Left lobe of liver (tissue), 2 donors: Measurements from ENCODE around the gene SPG7. TPM values are rescaled to one million over a fixed set of nuclear protein-coding genes. Genes with fewer than 3 reads are reported as not detected.
"Not testable (repeated sequence)": the region's sequence is repeated elsewhere in the genome, so short reads cannot be mapped to it uniquely, and the experiment has no call there.

Experiments used
- ATAC-seq: fragments of 200-7000 bp; cut with Tn5 transposase; one replicate; pipeline ENCODE4 v1.9.1; 2020; ENCODE audit warnings: mild to moderate bottlenecking, moderate library complexity
- DNase-seq: peaks from one replicate; pipeline ENCODE4 v3.0.0-alpha.2; 2020; ENCODE audit warnings: low spot score
- total RNA-seq: library from RNA; stranded (reverse); gene quantifications from one replicate; pipeline ENCODE4 v1.2.1, GENCODE V29; 2021
- donor health status: DM: no; HTN: no; CAD: no; lungs with moderate emphysema.
- donor health status: DM: no; HTN: yes; CAD: no.

SPG7 gene
- total RNA-seq, 1 donor from 2014 or later = 68.1 TPM

GRCh38 chr16:89561142-89561883, 53.1 kb downstream of the SPG7 start:
- ATAC-seq (no peak), DNase-seq (no peak)

GRCh38 chr16:89561884-89562599, 53.8 kb downstream of the SPG7 start:
- ATAC-seq = no peak
- DNase-seq = no peak

GRCh38 chr16:89562939-89563338, 54.7 kb downstream of the SPG7 start:
- DNase-seq (no peak), ATAC-seq (no peak)

- ATAC-seq = no peak
- DNase-seq = no peak
Measured at GRCh38 chr16:89563639-89564392, 55.6 kb downstream of the SPG7 start.

- no peak for ATAC-seq
- no peak for DNase-seq
Measured at GRCh38 chr16:89564476-89565255, 56.5 kb downstream of the SPG7 start.

GRCh38 chr16:89565256-89565505, 57.0 kb downstream of the SPG7 start:
- DNase-seq = no peak
- ATAC-seq = peak; percentile 6

GRCh38 chr16:89565506-89566372, 57.5 kb downstream of the SPG7 start:
- DNase-seq (peak; percentile 62), ATAC-seq (peak; percentile 67)

GRCh38 chr16:89567656-89568594, 59.7 kb downstream of the SPG7 start:
- no peak for DNase-seq
- no peak for ATAC-seq

- ATAC-seq (no peak), DNase-seq (no peak)
Measured at GRCh38 chr16:89569506-89570341, 61.5 kb downstream of the SPG7 start.

- DNase-seq (no peak), ATAC-seq (no peak)
Measured at GRCh38 chr16:89570342-89570923, 62.2 kb downstream of the SPG7 start.

GRCh38 chr16:89570983-89571598, 62.9 kb downstream of the SPG7 start:
- ATAC-seq, DNase-seq: not testable (repeated sequence)

GRCh38 chr16:89571636-89572035, 63.4 kb downstream of the SPG7 start:
- ATAC-seq = no peak
- DNase-seq = no peak

- ATAC-seq (no peak), DNase-seq (no peak)
Measured at GRCh38 chr16:89572073-89572484, 63.9 kb downstream of the SPG7 start.

GRCh38 chr16:89572485-89573205, 64.4 kb downstream of the SPG7 start:
- ATAC-seq (peak; percentile 68), DNase-seq (no peak)

GRCh38 chr16:89573826-89574680, 65.8 kb downstream of the SPG7 start:
- no peak for DNase-seq
- no peak for ATAC-seq
